NCI-H510A (cell line): Measurements from ENCODE around the gene DCAF4L1.

ENCODE experiments used
- DNase-seq: peaks from one replicate; lab custom pipeline; 2025; lab: John Stamatoyannopoulos, UW

The DCAF4L1 gene, protein sequence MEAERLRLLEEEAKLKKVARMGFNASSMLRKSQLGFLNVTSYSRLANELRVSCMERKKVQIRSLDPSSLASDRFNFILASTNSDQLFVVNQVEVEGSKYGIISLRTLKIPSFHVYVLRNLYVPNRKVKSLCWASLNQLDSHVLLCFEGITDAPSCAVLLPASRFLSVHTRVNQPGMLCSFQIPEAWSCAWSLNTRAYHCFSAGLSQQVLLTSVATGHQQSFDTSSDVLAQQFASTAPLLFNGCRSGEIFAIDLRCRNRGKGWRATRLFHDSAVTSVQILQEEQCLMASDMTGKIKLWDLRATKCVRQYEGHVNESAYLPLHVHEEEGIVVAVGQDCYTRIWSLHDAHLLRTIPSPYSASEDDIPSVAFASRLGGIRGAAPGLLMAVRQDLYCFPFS

GRCh38 chr4:41981456-41981855 is at the start of gene DCAF4L1:
Gene DCAF4L1 (plus strand): TSS chr4:41981756. CDS start chr4:41981793, 37 bp downstream.
- DNase-seq: no peak

DNA sequence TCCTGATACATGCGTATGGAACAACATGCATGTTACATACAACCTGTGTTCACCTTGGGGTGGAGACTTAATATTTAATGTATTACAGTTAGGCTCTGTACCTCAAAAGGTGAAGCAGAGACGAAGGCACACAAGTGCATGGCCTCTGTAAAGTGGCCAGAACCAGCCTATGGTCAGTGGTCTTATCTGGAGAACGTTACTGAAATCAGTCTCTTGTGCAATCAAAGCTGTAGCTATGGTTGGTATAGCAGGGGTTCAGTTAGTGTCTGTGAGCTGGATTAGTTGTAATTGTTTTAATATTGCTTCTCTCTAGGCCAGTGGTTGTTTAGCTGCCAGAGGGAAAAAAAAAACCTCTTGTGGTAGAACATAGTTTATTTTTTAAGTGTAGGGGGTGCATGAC is 48.6 kb upstream of the DCAF4L1 start:
- no peak for DNase-seq

DNA sequence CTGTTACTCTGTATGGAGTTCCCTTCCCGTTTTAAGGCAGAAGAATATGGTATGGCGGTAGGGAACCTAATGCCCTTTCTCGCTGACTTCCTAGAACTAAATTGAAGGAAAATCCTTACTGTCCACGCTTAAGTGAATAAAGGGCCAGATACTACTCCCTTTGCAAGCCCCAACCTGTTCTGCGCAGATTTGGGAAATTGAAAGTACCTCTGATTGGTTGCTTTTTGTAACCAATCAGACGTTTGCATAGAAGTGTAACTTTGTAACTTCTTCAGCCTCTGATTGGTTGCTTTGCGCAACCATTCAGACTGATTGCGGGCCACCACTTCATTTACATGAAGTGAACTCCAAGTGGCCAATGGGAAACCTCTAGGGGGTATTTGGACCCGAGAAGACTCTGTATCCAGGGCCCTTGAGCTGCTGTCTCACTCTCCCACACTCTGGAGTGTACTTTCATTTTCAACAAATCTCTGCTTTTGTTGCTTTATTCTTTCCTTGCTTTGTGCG is 47.5 kb upstream of the DCAF4L1 start:
- DNase-seq: no peak

GRCh38 chr4:41934514-41934900 is 47.0 kb upstream of the DCAF4L1 start:
- DNase-seq: no peak

DNA sequence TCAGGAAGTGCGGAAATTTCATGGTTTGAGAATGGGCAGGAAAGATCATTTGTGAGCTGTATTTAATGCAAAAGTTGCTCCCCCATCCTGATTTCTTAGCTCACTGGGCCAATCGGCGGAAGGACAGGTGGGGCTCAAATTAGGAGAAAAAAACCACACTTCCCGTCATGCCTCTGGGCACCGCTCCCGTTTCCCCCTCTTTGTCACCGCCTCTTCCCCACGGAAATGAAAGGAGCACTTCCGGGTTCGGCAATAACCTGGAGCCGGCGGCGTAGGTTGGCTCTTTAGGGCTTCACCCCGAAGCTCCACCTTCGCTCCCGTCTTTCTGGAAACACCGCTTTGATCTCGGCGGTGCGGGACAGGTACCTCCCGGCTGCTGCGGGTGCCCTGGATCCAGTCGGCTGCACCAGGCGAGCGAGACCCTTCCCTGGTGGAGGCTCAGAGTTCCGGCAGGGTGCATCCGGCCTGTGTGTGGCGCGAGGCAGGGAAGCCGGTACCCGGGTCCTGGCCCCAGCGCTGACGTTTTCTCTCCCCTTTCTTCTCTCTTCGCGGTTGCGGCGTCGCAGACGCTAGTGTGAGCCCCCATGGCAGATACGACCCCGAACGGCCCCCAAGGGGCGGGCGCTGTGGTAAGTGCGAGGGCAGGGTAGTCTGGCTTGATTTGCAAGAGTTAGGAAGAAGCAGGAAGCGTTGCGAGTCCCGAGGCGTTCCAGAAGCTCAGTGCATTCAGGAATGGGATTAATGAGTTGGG is 46.5 kb upstream of the DCAF4L1 start, which contains the start of gene TMEM33:
TSS of gene TMEM33 (plus strand) at position 529 of the 751 bp plus-strand sequence. CDS start at position 585, 56 bp downstream.
- DNase-seq: peak; percentile 76

DNA sequence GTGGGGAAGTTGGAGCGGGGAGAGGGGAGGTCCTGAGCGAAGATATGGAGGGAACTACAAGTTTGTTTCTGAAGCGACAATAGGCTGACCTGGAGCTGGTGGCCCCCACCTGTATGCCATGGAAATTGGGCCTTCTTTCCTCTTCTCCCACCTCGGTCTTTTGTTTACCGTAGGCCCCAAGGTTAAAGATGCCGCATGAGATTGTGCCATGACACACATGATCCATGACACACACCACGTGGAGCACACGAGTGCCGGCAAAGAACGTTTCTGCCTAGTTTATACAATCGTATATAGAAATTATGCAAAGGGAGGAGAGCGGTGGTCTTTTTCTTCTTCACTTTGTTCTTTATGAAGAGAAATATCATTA is 45.9 kb upstream of the DCAF4L1 start:
- no peak for DNase-seq

DNA sequence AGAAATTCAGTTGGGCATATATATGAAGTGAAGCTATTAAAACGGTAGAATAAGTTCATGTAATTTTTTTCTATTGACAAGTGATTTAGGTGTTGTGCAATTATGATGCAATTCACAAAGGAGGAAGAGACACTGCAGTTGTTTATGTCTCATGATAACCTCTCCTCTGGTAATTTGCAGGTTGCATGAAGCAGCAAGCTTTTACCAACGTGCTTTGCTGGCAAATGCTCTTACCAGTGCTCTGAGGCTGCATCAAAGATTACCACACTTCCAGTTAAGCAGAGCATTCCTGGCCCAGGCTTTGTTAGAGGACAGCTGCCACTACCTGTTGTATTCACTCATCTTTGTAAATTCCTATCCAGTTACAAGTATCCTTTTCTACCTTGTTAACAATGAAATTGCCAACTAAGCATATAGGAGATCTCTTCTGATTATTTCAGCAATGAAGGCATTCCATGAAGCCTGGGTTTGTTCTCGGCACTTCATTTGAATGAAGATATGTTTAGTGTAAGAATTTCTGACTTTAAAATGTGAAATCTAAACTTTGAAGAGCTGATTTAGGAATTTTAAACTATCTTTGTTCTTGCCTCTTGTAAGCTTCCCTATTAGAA is 42.4 kb upstream of the DCAF4L1 start:
- no peak for DNase-seq

DNA sequence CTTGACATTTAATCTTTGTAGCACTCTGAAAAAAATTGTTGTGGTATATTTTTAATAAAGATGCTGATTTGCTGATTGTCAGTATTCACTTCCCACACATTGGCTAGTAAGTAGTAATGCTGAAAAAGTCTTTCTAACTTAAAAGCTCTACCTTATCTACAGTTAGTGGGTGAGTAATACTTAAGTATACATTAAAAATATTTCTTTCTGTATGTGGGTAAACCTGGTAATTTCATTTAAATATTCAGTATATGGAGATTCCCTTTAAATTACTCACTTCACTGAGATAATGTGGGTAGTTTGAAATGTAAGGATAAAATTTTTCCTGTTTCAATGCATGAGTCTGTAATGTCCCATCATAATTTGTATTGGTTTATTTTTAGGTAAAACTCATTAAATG is 40.7 kb upstream of the DCAF4L1 start:
- DNase-seq: no peak

GRCh38 chr4:41943506-41943905 is 38.0 kb upstream of the DCAF4L1 start:
- no peak for DNase-seq

GRCh38 chr4:41944089-41944488 is 37.5 kb upstream of the DCAF4L1 start:
- no peak for DNase-seq

GRCh38 chr4:41949531-41949930 is 32.0 kb upstream of the DCAF4L1 start:
- no peak for DNase-seq

- DNase-seq: no peak
Observed at GRCh38 chr4:41957634-41958033, 23.9 kb upstream of the DCAF4L1 start.

- no peak for DNase-seq
Observed at GRCh38 chr4:41963105-41963504, 18.5 kb upstream of the DCAF4L1 start.

DNA sequence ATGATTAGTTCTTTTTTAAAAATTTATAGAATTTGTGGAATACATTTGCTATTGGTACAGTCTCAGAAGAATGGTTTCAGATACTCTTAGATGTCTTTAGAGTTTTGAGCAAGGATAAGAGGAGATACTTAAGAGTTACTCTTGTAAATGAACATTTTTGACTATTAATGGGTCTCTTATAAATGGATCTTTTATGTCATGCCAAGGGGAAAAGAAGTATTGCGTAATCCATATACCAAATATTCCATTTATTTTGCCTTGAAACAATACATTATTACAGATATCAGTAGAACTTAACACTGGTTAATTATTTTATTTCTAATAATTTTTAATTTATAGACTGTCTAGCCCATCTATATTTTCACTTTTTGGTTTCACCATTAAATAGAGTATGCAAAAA is 17.2 kb upstream of the DCAF4L1 start:
- no peak for DNase-seq

GRCh38 chr4:41967392-41967791 is 14.2 kb upstream of the DCAF4L1 start:
- DNase-seq: no peak

DNA sequence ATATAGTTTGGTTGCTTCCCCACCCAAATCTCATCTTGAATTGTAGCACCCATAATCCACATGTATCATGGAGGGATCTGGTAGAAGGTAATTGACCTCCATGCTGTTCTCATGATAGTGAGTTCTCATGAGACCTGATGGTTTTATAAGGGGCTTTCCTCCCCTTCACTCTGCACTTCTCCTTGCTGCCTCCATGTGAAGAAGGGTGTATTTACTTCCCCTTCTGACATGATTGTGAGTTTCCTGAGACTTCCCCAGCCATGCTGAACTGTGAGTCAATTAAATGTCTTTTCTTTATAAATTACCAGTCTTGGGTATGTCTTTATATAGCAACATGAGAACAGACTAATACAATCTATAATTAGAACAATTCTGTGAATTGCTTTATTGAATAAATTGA is 11.9 kb upstream of the DCAF4L1 start:
- no peak for DNase-seq

DNA sequence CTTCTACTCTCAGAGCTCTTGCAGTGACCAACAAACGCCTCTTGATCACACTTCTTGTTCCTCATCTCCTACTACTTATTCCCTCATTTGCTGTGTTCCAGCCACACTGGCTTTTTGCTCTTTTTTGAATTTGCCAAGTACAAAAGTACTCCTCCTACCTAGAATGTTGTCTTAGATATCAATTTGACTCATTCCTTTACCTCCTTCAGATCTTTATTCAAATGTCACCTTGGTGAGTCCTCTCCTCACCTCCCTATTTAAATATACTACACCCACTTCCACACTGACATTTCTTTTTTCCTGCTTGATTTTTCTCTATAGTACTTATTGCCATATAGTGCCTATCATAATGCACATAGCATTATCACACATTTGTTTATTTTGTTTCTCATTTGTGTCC is 6.2 kb upstream of the DCAF4L1 start:
- DNase-seq: no peak

DNA sequence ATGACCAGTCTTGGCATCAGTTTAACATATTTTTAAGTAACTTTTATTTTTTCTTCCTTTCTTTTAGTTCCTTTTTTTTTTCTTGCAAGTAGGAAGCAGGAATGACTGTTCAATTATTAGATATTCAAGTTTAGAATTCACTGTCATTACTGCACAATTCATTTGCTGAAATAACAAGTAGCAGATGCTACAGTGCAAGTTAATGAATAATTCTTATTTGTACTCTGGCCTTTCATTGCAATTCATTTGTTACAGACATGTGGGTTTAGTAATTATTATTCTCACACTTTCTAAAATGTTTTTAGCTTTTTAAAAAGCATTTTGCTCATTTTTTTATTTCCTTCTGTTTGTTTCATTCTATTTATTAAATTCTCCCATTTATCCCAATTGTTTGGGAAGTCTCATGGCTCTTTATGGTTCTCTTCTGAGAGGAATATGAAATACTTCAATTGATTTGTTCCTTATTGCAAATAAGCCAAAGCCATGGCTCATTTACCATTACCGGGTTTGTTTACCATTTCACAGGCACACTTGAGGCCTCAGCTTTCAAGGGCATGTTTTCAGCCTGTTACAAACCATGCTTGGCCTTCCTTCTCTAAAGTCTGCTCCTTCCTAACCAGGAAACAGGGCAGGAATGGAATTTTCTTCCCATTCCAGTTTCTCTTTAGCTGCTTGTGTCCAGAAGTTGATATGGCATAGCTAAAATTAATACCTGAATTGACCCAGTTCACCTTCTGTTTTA is 4.6 kb upstream of the DCAF4L1 start:
- peak; percentile 24 for DNase-seq

DNA sequence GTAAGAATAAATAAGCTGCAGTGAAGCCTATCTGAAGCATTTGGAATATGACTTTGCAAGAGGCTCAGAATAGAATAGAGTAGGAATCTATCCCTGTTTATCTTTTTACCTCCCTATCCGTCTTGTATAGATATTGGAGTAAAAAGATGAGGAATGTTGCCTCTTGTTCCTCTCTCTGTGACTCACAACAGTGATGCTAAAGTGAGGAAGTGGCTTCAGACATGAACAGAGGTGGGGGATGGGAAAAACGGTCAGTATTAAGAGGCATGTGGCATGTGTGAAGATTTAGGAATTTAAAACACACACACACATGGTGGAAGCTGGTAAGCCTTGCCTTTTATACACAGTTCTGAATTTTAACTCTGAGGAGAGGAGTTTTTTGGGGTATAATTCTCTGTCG is 3.8 kb upstream of the DCAF4L1 start:
- no peak for DNase-seq

DNA sequence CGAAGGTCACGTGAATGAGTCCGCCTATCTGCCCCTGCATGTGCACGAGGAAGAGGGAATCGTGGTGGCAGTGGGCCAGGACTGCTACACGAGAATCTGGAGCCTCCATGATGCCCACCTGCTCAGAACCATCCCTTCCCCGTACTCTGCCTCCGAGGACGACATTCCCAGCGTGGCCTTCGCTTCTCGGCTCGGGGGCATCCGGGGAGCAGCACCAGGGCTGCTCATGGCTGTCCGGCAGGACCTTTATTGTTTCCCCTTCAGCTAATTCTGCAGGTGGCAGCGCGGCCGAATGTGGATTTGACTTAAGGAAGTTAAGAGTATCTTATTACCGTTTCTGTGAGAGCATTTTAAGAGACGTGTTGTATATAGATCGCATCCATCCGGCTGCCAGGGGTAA is 1.2 kb downstream of the DCAF4L1 start:
- no peak for DNase-seq

GRCh38 chr4:41985151-41985550 is 3.6 kb downstream of the DCAF4L1 start:
- no peak for DNase-seq

DNA sequence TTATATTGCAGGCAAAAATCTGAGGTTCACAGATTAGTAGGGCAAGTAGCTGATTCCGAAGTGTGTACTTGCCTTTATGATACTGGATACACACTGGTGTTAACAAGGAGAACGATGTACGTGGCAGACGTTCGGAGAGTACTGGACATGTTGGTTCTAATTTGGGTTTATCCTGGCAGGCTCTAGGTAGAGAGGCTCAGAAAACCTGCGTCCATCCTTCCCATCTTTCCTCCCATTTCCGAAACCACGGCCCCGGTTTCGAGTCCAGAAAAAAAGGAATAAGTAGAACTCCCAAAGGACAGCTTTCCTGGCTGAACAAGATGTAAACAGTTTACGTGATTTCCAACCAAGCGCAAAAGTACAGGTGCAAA is 8.4 kb downstream of the DCAF4L1 start:
- DNase-seq: no peak
